ENCODE measurements around the gene LAMB3.

GRCh38 chr1:209675565-209676154, 23.4 kb upstream of the LAMB3 start:
- TF ChIP-seq YY1 (IDR thresholded peaks at IDR 0.05; ENCODE audit: insufficient read depth, insufficient read length) (no peak), SUZ12 (IDR thresholded peaks at IDR 0.05; ENCODE audit: extremely low read depth, insufficient read depth, insufficient read length) (no peak)
